Hematopoietic multipotent progenitor cell treated with erythropoietin and hydrocortisone succinate and interleukin-3 and kit ligand, for 4 days (in vitro differentiated cells): ENCODE data around the gene SOX5.
"Not testable (repeated sequence)": the region's sequence is repeated elsewhere in the genome, so short reads cannot be mapped to it uniquely, and the experiment has no call there.

Experiments used
- DNase-seq: peaks from one replicate; pipeline ENCODE4 v3.0.0-alpha.2; 2015

The SOX5 gene

DNA sequence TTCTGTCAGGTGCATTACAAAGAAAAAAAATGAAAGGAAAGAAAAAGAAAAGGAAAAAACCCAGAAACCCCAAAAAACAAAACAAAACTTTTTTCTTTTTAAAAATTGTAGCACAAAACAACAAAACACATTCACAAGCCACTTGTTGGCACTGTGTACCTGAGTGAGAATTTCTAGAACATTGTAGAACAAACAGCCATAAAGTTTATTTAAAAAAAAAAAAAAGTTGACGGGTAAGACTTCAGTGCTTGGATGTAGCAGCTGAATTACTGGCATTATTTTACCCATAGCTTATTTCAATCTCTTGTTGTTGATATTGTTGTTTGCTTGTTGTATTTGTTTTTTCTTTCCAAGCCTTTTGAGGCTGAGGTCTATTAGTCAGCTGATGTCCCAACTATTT lies 415.8 kb downstream of the SOX5 start:
- DNase-seq, result no peak

DNA sequence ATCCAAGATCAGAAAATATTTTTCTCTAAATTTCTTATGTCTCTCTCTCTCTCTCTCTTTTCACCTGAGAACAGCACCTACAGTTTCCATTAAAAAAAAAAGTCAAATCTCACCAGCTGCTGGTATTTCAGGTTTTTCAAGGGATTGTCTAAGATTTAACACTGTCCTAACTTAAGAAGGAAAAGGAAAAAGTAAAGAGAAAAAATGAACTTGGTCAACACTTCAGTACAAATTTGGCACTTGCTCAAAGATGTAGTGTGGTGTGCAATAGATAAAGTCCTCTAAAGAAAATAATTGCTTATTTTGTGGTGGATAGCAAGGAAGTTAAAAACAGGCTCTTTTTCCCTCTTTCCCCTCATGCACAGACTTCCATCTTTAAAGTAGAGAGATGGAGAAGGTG lies 416.2 kb downstream of the SOX5 start:
- no peak for DNase-seq

DNA sequence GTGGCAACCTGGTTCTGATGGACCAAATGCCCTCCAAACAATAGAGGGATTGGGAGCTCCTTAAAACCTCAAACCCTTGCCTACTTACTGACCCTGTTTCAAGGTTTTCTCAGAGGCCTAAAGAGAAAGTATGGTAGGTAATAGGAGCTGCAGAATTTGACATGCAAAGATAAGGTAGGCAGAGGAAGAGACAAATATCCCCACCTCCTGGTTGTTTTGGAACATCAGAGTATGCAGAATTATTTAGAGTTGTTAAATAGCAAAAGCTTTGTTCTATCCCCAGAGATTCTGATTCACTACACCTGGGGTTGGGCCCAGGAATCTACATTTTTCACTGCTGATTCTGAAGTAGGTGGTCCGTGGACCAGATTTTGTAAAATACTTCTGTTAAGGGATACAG lies 421.2 kb downstream of the SOX5 start:
- no peak for DNase-seq

DNA sequence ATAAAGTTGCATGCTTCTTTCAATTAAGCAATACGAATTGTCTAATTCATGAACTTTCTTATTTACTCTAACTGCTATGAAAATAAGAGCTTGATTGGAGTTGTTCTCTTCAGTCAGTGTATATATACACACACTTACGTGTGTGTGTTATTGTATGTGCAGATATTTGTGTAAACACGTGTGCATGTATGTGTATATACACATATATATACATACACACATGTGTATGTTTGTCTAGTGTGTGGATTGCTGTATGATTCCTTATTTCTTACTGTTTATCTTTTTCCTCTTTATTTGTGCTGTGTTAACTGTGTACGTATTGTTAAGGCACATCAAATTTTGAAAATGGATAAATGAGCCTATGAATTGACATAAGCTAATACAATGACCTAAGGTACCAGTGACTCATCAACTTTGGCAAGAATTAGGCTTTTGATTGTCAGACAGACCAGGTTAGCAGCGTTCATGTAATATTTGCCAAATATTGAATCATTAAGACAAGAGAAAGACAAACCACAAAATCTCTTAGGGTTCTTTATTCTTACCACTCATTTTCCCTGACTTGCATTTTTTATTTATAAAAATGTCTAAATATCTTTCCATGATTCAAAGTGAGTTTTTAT lies 423.9 kb downstream of the SOX5 start:
- DNase-seq, result no peak

- DNase-seq, result no peak
Observed at GRCh38 chr12:23523339-23523738, 426.1 kb downstream of the SOX5 start.

DNA sequence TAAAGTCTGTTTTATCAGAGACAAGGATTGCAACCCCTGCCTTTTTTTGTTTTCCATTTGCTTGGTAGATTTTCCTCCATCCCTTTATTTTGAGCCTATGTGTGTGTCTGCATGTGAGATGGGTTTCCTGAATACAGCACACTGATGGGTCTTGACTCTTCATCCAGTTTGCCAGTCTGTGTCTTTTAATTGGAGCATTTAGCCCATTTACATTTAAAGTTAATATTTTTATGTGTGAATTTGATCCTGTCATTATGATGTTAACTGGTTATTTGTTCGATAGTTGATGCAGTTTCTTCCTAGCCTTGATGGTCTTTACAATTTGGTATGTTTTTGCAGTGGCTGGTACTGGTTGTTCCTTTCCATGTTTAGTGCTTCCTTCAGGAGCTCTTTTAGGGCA lies 430.0 kb downstream of the SOX5 start:
- not testable (repeated sequence) for DNase-seq

GRCh38 chr12:23515785-23516184 lies 433.7 kb downstream of the SOX5 start:
- DNase-seq, result not testable (repeated sequence)

DNA sequence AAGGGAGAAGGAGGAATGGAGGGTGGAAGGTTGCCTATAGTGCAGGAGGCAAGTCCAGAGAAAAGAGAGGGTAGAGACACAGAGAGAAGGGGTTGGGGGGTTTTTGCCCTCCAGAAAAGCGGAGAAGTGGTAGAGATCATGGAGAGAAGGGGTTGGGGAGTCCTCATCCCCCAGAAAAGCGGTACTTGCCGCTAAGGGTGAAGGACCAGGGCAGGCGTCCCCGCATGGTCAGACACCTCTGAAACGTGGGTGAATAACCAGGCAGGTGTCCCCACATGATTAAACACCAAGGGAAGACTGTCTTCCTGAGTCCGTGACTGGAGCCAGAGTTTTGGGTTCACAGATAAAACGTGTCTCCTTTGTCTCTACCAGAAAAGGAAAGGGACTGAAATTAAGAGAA lies 439.0 kb downstream of the SOX5 start:
- DNase-seq, result no peak

- not testable (repeated sequence) for DNase-seq
Observed at GRCh38 chr12:23509832-23510231, 439.6 kb downstream of the SOX5 start.

- DNase-seq, result not testable (repeated sequence)
Observed at GRCh38 chr12:23507785-23508184, 441.7 kb downstream of the SOX5 start.

- not testable (repeated sequence) for DNase-seq
Observed at GRCh38 chr12:23505736-23506135, 443.7 kb downstream of the SOX5 start.

DNA sequence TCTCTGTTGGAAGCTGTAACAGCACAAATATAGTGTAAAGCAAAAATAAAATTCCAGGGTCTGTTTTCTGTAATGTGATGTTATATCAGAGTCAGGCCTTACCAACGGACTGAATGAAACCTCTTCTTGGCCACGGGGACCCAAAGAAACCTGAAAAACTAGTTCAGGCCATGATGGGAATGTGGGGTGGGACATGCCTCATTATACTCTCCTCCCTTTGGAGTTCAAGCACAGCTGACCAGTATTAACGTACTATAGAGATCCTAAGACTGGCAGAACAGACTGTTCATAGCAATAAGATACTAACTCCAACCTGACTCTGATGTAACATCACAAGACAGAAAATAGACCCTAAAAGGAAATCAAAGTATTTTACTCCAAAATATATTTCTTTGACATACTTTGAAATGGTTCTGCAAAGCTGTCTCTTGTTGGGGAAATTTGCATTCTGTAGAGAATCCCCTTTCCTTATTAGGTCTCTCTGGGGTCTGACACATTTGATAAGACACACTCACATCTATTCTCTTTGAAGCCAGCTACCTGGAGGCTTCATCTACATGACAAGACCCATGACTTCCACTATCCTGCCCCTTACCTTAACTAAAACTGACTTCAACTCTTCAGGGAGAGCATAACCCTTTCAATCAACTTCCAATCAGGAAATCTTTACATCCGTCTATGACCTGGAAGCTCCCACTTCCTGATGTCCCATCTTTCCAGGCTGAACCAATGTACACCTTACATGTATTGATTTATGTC lies 444.6 kb downstream of the SOX5 start:
- DNase-seq, result no peak

DNA sequence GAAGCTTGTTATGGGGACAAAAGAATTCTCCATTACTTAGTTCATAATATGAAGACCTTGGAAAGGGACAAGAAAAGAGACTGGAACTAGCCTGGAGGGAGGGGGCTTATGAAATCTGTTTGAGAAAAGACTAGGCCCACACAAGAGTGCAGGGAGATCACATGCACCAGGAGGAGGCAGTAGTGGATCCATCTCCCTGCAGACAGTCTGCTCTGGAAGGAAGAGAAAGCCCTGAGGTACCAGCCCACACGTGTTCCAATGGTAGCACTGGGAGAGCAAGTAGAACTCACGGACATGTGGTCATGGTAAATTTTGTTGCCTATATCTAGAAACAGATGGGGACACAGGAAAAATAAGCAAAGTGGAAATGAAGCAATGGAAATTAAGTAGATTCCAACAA lies 445.4 kb downstream of the SOX5 start:
- DNase-seq, result no peak

DNA sequence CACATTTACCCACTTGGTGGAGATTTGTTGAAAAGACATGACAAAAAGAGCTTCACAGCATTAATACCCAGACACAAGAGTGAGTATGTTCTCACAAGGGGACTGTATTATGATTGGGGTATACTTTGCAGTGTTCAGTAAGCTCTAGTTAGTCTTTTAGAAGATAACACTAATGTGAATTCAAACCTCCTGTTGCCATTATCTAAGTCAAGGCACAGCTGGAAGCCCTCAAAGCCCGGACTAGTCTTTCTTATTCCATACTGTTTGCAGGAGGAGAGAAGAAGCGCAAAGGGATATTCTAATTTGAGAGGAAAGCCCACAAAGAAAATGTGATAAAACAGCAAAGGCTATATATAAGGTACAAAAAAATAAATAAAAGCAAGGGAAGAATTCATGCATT lies 445.9 kb downstream of the SOX5 start:
- DNase-seq, result no peak

- DNase-seq, result no peak
Observed at GRCh38 chr12:23502259-23502658, 447.2 kb downstream of the SOX5 start.

DNA sequence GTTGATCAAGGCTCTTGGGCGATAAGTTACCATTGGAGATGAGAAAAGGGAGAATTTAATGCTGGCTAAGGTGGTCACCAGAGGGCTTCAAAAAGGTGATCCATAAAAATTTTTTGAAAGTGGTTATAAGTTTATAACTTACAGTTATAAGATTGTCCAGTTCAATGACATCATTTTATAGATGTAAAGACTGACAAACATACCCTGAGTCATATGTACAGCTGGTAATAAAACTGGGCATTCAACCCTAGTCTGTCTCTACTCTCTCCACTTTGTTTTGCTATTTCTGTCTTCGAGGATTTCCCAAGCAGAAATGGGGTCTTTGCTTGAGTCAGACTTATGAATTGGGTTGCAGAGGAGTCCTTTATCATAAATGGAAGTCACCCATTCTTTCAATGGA lies 454.0 kb downstream of the SOX5 start:
- DNase-seq, result no peak

DNA sequence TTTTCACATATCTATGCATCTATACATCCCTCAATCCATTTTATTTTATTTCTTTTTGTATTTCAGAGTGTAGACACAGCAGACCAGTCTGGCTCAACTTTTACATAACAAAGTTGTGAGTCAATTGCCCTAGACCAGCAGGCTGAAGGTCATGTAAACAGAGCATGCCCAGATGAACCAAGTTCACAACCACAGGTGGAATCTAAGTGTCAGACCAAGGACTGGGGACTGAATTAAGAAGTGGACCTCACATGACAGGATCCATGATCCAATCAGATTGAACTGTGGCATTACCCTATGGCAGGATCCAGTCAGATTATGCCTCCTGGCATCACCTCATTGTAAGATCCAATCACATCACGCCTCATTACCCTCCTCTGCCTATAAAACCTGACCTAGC lies 455.8 kb downstream of the SOX5 start:
- DNase-seq, result no peak

- DNase-seq, result not testable (repeated sequence)
Observed at GRCh38 chr12:23491029-23491428, 458.4 kb downstream of the SOX5 start.

DNA sequence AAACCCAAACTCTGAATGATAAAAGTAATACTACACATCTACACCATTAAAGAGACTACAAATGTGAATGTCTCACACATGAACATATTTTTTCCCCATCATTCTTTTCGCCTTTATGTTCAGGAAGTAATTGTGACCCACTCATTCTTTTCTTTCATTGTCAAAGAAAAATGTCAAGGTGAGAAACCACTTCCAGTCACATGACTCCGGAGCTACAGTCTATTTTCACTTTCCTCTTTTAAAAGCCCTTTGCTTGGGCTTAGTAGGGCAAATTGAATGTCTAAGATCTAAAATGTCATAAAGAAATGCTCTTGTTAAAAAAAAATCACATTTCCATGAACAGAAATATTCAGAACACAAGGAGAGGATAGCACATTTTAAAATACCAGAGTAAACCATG lies 461.3 kb downstream of the SOX5 start:
- DNase-seq, result no peak

GRCh38 chr12:23484238-23484637 lies 465.2 kb downstream of the SOX5 start:
- DNase-seq, result no peak

DNA sequence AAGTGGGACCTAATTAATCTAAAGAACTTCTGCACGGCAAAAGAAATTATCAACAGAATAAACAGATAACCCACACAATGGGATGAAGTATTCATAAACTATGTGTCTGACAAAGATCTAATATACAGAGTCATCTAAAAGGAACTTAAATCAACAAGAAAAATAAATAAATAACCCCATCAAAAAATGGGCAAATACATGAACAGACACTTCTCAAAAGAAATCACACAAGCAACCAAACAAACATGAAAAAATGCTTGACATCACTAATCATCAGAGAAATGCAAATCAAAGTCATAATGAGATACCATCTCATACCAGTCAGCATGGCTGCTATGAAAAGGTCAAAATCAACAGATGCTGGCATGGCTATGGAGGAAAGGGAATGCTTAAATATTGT lies 466.9 kb downstream of the SOX5 start:
- DNase-seq, result no peak
